Kidney (tissue), 14 donors: ENCODE measurements around the gene SLC17A9. TPM values are rescaled to one million over a fixed set of nuclear protein-coding genes. Genes with fewer than 3 reads are reported as not detected.

ENCODE experiments used
- DNase-seq, 5 donors: peaks; one replicate each; pipeline ENCODE4 v3.0.0-alpha.2; 2013 to 2020
- FAIRE-seq: peaks from 2 replicates; lab custom pipeline; 2012; peaks lifted over from hg19 to GRCh38; lab: Jason Lieb, UNC
- H3K27ac ChIP-seq, 2 donors: one replicate each; pipeline ENCODE4 v1.7.0; 2013; ENCODE audit warnings: low read depth in 2 of 2, low read length in 2 of 2, inconsistent platforms in 1 of 2
- H3K27me3 ChIP-seq: one replicate; pipeline ENCODE4 v1.7.1; 2013; ENCODE audit warnings: low read length, inconsistent platforms; ENCODE audit not compliant: control insufficient read depth, insufficient read depth
- H3K36me3 ChIP-seq, 3 donors: one replicate each; pipeline versions ENCODE4 v1.7.0 to v1.7.1; 2013; ENCODE audit warnings: low read length in 3 of 3, control low read depth in 1 of 3, inconsistent platforms in 1 of 3; ENCODE audit not compliant: insufficient read depth in 3 of 3, control insufficient read depth in 2 of 3
- H3K4me1 ChIP-seq, 3 donors: one replicate each; pipeline versions ENCODE4 v1.7.0 to v1.7.1; 2013; ENCODE audit warnings: low read length in 3 of 3, inconsistent platforms in 1 of 3, low read depth in 1 of 3; ENCODE audit not compliant: control insufficient read depth in 2 of 3, insufficient read depth in 2 of 3
- H3K4me3 ChIP-seq, 3 donors: one replicate each; pipeline versions ENCODE4 v1.7.0 to v1.8.1; 2013; ENCODE audit warnings: low read length in 3 of 3, control low read depth in 1 of 3, inconsistent platforms in 1 of 3
- H3K9ac ChIP-seq, 3 donors: one replicate each; pipeline versions ENCODE4 v1.7.0 to v1.7.1; 2013; ENCODE audit warnings: low read length in 3 of 3, control low read depth in 1 of 3, inconsistent platforms in 1 of 3
- H3K9me3 ChIP-seq, 3 donors: one replicate each; pipeline versions ENCODE4 v1.7.0 to v1.7.1; 2013; ENCODE audit warnings: low read length in 3 of 3, control low read depth in 1 of 3, inconsistent platforms in 1 of 3; ENCODE audit not compliant: control insufficient read depth in 2 of 3, insufficient read depth in 1 of 3
- intact Hi-C: fragments of 100-400 bp; cut with DNase I; formaldehyde crosslinking; loops from one replicate; pipeline ENCODE4 v1.11.1; 2022
- polyA plus RNA-seq: library from polyadenylated mRNA; stranded (reverse); fragments of 350-450 nt; fragmentation: Illumina TruSeq; extraction: RNeasy Lipid Tissue Mini Kit (QIAGEN cat#74804); gene quantifications from one replicate; pipeline ENCODE4 v1.2.3, GENCODE V29; 2014; ENCODE audit warnings: low read depth, low replicate concordance; ENCODE audit not compliant: insufficient read depth
- total RNA-seq: library from RNA; stranded (reverse); fragmentation: NEBNext Ultra II Directional; extraction: Animal tissue kit (Norgen Biotek cat#: 25700); gene quantifications from one replicate; pipeline ENCODE4 v1.2.1, GENCODE V29; 2021
- TF ChIP-seq, protein P1 (sequence below): IDR thresholded peaks from 3 replicates; pipeline ENCODE4 v1.5.1; 2012; ENCODE audit warnings: mild to moderate bottlenecking, moderate library complexity, borderline replicate concordance; ENCODE audit not compliant: insufficient read depth; ENCODE audit errors: extremely low read depth
- donor health status: control.
- donor health status: control.
- donor health status: control.
- donor health status: control.
- donor health status: control.
- donor health status: DM: yes; HTN: yes; CAD: no.
- donor health status: Normal renal cell carcinoma (clear cell type).

The SLC17A9 gene
- total and polyA plus RNA-seq, 2 donors from 2014 or later: 2.0 to 9.5 TPM

- peaks cover 27% of the 10 kb centered on the region for H3K27me3 ChIP-seq
- H3K4me3 ChIP-seq: no peak overlapping the region
- H3K4me1 ChIP-seq: no peaks in the 10 kb centered on the region
- TF ChIP-seq, protein P1, sequence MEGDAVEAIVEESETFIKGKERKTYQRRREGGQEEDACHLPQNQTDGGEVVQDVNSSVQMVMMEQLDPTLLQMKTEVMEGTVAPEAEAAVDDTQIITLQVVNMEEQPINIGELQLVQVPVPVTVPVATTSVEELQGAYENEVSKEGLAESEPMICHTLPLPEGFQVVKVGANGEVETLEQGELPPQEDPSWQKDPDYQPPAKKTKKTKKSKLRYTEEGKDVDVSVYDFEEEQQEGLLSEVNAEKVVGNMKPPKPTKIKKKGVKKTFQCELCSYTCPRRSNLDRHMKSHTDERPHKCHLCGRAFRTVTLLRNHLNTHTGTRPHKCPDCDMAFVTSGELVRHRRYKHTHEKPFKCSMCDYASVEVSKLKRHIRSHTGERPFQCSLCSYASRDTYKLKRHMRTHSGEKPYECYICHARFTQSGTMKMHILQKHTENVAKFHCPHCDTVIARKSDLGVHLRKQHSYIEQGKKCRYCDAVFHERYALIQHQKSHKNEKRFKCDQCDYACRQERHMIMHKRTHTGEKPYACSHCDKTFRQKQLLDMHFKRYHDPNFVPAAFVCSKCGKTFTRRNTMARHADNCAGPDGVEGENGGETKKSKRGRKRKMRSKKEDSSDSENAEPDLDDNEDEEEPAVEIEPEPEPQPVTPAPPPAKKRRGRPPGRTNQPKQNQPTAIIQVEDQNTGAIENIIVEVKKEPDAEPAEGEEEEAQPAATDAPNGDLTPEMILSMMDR: no peak
- H3K36me3 ChIP-seq: no peaks in the 10 kb centered on the region
- no peaks in the 10 kb centered on the region for H3K9me3 ChIP-seq
- H3K27ac ChIP-seq: no peak overlapping the region
- FAIRE-seq (no peak), DNase-seq (no peak)
- H3K9ac ChIP-seq: no peak overlapping the region
- intact Hi-C loops: no loop called here
Observed at GRCh38 chr20:62996596-62996982, 44.1 kb downstream of the SLC17A9 start.

DNA sequence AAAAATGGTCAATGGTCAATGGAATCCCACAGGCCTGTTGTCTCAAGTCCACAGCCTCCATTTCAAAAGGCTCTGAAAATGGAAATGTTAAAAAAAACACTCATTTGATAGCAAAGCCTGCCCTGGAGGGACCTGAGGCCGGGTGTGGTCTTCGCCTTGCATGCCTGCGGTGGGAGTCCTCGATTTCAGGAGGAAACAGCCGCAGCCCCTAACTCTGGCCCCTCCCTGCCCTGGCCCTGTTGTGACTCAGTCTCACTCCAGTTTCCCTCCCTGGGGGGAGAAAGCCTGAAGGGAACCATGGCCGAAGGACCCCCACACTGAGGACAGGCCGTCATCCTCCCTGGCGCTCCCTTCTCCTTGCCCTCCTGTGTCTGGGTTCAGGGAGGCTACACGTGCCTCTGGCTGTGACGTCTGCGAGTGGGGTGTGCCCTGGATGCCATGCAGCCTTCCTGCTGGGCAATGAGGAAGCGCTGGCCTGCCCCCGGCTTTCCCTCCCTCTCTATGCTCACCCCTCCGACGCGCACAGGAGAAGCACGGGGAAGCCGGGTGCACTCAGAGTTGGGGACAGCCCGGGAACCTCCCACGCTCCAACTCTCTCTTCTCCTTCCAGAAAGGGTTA, 45.0 kb downstream of the SLC17A9 start:
- Histone ChIP-seq H3K4me3 (no peak overlapping the region), H3K9me3 (no peaks in the 10 kb centered on the region), H3K9ac (no peak overlapping the region), H3K4me1 (no peaks in the 10 kb centered on the region), H3K36me3 (no peaks in the 10 kb centered on the region), H3K27me3 (peaks cover 33% of the 10 kb centered on the region), H3K27ac (no peak overlapping the region)
- intact Hi-C loops: no loop called here
- DNase-seq (no peak), FAIRE-seq (no peak)
- TF ChIP-seq, protein P1: no peak

DNA sequence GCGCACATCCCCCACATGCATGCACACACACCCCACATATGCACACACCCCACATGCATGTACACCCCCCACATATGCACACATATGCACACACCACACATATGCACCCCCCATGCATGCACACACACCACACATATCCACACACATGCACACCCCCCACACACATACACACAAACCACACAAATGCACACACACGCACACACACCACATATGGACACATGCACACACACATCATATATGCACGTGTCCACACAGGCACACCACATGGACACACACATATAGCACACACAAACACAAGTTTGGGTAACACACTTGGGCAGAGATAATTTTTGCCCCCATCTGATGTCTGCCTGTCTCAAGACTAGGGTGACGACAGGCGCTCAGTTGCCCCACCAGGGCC, 45.9 kb downstream of the SLC17A9 start:
- no peaks in the 10 kb centered on the region for H3K9me3 ChIP-seq
- TF ChIP-seq, protein P1: no peak
- H3K4me3 ChIP-seq: no peak overlapping the region
- H3K27ac ChIP-seq: no peak overlapping the region
- no peak for FAIRE-seq
- intact Hi-C loops: no loop called here
- no peaks in the 10 kb centered on the region for H3K36me3 ChIP-seq
- no peak overlapping the region for H3K9ac ChIP-seq
- DNase-seq: no peak
- peaks cover 42% of the 10 kb centered on the region for H3K27me3 ChIP-seq
- H3K4me1 ChIP-seq: no peaks in the 10 kb centered on the region

DNA sequence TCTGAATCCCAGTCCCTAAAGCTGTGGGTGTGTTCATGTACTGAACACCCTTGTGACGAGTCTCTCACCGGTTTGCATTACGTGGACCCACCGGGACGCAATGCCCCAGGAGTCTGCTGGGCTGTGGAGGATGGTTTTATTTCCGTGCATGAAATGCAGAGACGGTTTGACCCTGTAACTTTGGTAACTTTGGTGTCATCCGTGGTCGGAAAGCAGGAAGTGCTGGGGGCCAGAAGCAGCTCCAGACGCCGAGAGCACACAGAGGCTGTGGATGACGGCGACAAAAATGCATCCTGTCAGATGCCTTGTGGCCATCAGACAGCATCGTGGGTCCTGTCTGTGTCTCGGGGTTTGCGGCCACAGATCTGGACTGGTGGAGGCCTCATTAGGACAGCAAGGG, 47.1 kb downstream of the SLC17A9 start:
- Histone ChIP-seq H3K9me3 (no peaks in the 10 kb centered on the region), H3K27me3 (peaks cover 53% of the 10 kb centered on the region), H3K27ac (no peak overlapping the region), H3K9ac (no peak overlapping the region), H3K36me3 (no peaks in the 10 kb centered on the region), H3K4me3 (no peak overlapping the region), H3K4me1 (no peaks in the 10 kb centered on the region)
- TF ChIP-seq, protein P1: no peak
- no peak for FAIRE-seq
- intact Hi-C loops: no loop called here
- no peak for DNase-seq
